Esophagus muscularis mucosa (tissue), 3 donors: ENCODE data around the gene RHOT2.

Experiments
- POLR2A ChIP-seq: fragments of 450-650 bp; IDR thresholded peaks from one replicate; pipeline ENCODE4 v1.6.1; 2017; ENCODE audit warnings: antibody characterized with exemption, moderate library complexity, mild to moderate bottlenecking, low read depth
- POLR2AphosphoS5 ChIP-seq, 2 donors: sonication (generic); formaldehyde crosslinking; IDR thresholded peaks; one replicate each; pipeline ENCODE4 v1.6.1; 2017; ENCODE audit warnings: antibody characterized with exemption in 2 of 2
- TF ChIP-seq, protein P1 (sequence below), 3 experiments: fragments of 200-600 bp in 2 of 3; fragments of 450-650 bp in 1 of 3; sonication (generic) in 2 of 3; IDR thresholded peaks; one replicate each; pipeline ENCODE4 v1.5.1; 2017 to 2019; ENCODE audit warnings: antibody characterized with exemption in 3 of 3, mild to moderate bottlenecking in 2 of 3, moderate library complexity in 1 of 3

- TF ChIP-seq, protein P1, sequence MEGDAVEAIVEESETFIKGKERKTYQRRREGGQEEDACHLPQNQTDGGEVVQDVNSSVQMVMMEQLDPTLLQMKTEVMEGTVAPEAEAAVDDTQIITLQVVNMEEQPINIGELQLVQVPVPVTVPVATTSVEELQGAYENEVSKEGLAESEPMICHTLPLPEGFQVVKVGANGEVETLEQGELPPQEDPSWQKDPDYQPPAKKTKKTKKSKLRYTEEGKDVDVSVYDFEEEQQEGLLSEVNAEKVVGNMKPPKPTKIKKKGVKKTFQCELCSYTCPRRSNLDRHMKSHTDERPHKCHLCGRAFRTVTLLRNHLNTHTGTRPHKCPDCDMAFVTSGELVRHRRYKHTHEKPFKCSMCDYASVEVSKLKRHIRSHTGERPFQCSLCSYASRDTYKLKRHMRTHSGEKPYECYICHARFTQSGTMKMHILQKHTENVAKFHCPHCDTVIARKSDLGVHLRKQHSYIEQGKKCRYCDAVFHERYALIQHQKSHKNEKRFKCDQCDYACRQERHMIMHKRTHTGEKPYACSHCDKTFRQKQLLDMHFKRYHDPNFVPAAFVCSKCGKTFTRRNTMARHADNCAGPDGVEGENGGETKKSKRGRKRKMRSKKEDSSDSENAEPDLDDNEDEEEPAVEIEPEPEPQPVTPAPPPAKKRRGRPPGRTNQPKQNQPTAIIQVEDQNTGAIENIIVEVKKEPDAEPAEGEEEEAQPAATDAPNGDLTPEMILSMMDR (IDR thresholded peaks at IDR 0.05): no peak
- TF ChIP-seq POLR2A: no peak
- TF ChIP-seq POLR2AphosphoS5 (IDR thresholded peaks at IDR 0.05): no peak
Measured at GRCh38 chr16:643050-643368, 24.9 kb upstream of the RHOT2 start.
